ENCODE measurements around the gene DAPL1.

Gene DAPL1

DNA sequence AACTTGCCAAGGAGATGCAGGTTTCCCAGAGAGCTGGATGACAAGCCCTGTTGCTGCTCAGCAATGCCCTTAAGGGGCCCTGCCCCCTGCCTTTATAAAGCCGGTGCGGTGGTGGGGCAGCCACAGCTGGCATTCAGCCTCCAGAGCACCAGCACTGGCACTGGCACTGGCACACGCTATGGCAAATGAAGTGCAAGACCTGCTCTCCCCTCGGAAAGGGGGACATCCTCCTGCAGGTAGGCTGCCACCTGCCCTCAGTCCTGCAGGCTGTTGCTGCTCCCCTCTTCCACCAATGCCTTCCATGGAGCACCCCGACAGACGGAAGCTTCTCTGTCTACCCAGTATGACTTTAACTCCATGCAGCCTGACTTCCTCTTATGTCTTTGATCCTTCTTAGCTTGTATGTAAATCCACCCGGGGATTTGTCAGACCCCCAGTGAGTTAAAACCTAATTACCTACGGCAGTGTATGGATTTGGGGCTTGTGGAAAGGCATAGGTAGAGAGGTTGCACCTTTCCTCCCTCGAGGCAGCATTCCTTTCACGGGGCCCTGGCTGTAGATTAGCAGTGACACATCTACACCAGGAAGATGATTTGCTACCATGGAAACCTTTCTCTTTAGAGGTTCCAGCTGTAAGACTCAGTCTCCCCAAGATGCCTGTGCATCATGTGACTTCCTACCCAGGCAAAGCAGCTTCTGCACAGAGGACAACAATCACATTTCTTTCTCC is at the start of gene DAPL1:
DAPL1 (plus strand) TSS at position 123 of the 730 bp plus-strand sequence; CDS start at position 179, 56 bp downstream.
- H3K27me3 Mint-ChIP-seq (ENCODE audit: low read depth) = peaks cover 9% of the 10 kb centered on the region
- no peak within 1 kb of the TSS for H3K4me3 Mint-ChIP-seq
- no peaks in the 10 kb centered on the region for H3K9me3 Mint-ChIP-seq
- no peak within 1 kb of the TSS for H3K27ac Mint-ChIP-seq
- no peaks in the 10 kb centered on the region for H3K4me1 Mint-ChIP-seq (ENCODE audit: low read depth)
- no peaks in the 10 kb centered on the region for H3K36me3 Mint-ChIP-seq (ENCODE audit: low read depth)

DNA sequence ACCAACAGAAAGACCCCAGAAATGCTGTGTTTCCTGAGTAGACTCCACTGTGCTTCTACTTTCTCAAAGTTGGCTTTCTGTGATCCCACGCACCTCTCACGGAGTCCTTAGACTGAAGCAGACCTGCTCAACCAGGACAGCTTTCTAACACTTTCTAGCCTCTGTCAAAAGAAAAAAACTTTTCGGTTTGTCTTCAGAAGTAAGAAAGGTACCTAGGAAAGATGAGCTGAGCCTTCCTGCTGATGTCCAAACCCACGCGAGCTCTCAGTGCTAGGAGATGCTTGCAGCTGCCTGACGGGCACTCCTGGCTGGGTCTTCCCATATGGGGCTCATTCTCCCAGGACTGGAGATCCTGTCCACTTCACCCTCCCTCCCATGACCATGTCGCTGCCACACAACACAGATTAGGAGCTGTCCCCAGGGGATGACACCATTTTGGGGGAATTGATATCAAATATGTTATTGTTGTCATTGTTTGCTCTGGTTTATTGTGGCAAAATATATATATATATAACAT is 49.2 kb upstream of the DAPL1 start:
- Mint-ChIP-seq H3K36me3 (ENCODE audit: low read depth) (no peaks in the 10 kb centered on the region), H3K27ac (no peak overlapping the region), H3K4me1 (ENCODE audit: low read depth) (peaks cover 5% of the 10 kb centered on the region), H3K9me3 (no peaks in the 10 kb centered on the region), H3K4me3 (no peak overlapping the region), H3K27me3 (ENCODE audit: low read depth) (peaks cover 5% of the 10 kb centered on the region)

DNA sequence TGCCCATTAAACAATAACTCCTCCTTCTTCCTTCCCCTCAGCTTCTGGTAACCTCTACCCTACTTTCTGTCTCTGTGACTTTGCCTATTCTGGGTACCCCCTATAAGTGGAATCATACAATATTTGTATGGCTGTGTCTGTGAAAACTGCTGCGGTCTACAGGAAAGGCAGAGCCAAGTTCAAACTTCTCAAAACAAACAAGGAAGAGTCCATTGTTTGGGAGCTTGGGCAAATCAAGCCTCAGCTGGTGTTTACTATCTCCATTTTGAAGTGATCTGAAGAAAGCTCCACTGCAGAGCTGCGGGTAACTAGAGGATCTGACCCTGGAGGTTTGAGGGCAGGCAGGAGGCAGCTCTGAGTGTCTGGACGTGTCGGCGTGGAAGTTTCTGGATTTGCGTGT is 48.6 kb upstream of the DAPL1 start:
- peaks cover 5% of the 10 kb centered on the region for H3K4me1 Mint-ChIP-seq (ENCODE audit: low read depth)
- no peak overlapping the region for H3K4me3 Mint-ChIP-seq
- H3K36me3 Mint-ChIP-seq (ENCODE audit: low read depth) = no peaks in the 10 kb centered on the region
- H3K9me3 Mint-ChIP-seq = no peaks in the 10 kb centered on the region
- peaks cover 9% of the 10 kb centered on the region for H3K27me3 Mint-ChIP-seq (ENCODE audit: low read depth)
- H3K27ac Mint-ChIP-seq = no peak overlapping the region

DNA sequence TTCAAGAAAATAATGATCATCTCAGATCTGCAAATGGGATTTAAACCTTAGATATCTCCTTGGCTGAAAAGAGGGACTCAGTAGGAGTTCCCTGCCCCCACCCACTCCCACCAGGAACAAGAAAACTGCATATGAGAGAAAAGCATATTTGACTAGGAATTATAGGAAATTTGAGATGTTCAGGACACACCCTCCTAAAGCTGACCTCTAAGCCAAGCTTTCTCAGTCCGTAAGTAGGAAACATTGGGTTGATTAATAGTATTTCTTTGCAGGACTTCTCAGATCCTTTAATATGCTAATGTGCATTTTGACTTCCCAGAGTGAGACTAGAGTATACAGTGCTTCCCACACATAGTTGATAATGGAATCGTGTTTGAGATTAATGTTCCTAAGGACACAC is 47.8 kb upstream of the DAPL1 start:
- no peak overlapping the region for H3K4me3 Mint-ChIP-seq
- peaks cover 9% of the 10 kb centered on the region for H3K27me3 Mint-ChIP-seq (ENCODE audit: low read depth)
- no peaks in the 10 kb centered on the region for H3K36me3 Mint-ChIP-seq (ENCODE audit: low read depth)
- H3K4me1 Mint-ChIP-seq (ENCODE audit: low read depth) = peaks cover 5% of the 10 kb centered on the region
- H3K9me3 Mint-ChIP-seq = no peaks in the 10 kb centered on the region
- H3K27ac Mint-ChIP-seq = no peak overlapping the region

- H3K9me3 Mint-ChIP-seq = no peaks in the 10 kb centered on the region
- peaks cover under 1% of the 10 kb centered on the region for H3K4me1 Mint-ChIP-seq (ENCODE audit: low read depth)
- H3K36me3 Mint-ChIP-seq (ENCODE audit: low read depth) = no peaks in the 10 kb centered on the region
- no peak overlapping the region for H3K4me3 Mint-ChIP-seq
- H3K27ac Mint-ChIP-seq = no peak overlapping the region
- peaks cover 9% of the 10 kb centered on the region for H3K27me3 Mint-ChIP-seq (ENCODE audit: low read depth)
These were observed 46.1 kb upstream of the DAPL1 start for GRCh38 chr2:158748926-158749590.

GRCh38 chr2:158750458-158751125 is 44.5 kb upstream of the DAPL1 start:
- Mint-ChIP-seq H3K4me1 (ENCODE audit: low read depth) (no peaks in the 10 kb centered on the region), H3K36me3 (ENCODE audit: low read depth) (no peaks in the 10 kb centered on the region), H3K27ac (no peak overlapping the region), H3K27me3 (ENCODE audit: low read depth) (peaks cover 9% of the 10 kb centered on the region), H3K9me3 (no peaks in the 10 kb centered on the region), H3K4me3 (no peak overlapping the region)

GRCh38 chr2:158753641-158754611 is 41.2 kb upstream of the DAPL1 start:
- no peaks in the 10 kb centered on the region for H3K4me1 Mint-ChIP-seq (ENCODE audit: low read depth)

DNA sequence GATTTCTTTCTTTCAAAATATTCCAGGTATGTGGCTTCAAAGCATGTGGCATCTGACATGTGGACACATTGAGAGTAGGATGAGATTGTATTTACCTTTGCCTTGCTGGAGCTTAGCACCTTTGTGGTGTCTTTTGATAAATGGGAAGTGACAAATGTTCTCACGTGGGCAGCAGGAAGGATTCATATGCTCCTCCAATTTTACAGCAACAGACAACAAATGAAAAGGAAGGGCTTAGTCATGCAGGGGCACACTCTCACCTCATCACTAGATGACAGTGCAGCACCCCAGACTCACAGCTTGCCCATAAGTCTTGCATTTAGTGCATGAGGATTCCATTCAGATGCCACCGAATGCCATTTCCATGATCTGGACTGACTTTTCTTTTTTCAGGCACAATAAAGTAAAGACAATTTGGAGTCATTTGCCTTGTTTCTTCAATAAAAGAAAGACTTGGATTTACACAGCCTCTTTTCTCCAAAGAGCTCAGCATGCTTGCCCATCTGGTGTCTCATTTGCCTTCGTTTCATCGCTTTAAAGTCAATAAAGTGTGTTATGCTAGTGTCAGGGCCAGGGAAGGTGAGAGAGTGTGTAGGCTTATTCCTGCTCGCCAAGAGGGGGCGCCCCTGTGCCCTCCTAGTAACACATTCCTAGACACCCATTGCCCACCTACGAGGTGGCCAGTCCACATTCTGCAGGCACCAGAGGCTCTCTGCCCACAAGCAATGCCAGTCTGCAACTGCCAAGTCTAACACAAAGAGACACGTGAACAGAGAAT is 39.6 kb upstream of the DAPL1 start:
- H3K27me3 Mint-ChIP-seq (ENCODE audit: low read depth) = peaks cover 4% of the 10 kb centered on the region
- H3K4me1 Mint-ChIP-seq (ENCODE audit: low read depth) = no peaks in the 10 kb centered on the region
- no peak overlapping the region for H3K4me3 Mint-ChIP-seq
- no peaks in the 10 kb centered on the region for H3K9me3 Mint-ChIP-seq
- H3K36me3 Mint-ChIP-seq (ENCODE audit: low read depth) = no peaks in the 10 kb centered on the region
- no peak overlapping the region for H3K27ac Mint-ChIP-seq

More at GRCh38 chr2:158753641-158754611, 41.2 kb upstream of the DAPL1 start:
- Mint-ChIP-seq H3K27me3 (ENCODE audit: low read depth) (peaks cover 4% of the 10 kb centered on the region), H3K27ac (no peak overlapping the region), H3K9me3 (no peaks in the 10 kb centered on the region), H3K4me3 (no peak overlapping the region), H3K36me3 (ENCODE audit: low read depth) (no peaks in the 10 kb centered on the region)

DNA sequence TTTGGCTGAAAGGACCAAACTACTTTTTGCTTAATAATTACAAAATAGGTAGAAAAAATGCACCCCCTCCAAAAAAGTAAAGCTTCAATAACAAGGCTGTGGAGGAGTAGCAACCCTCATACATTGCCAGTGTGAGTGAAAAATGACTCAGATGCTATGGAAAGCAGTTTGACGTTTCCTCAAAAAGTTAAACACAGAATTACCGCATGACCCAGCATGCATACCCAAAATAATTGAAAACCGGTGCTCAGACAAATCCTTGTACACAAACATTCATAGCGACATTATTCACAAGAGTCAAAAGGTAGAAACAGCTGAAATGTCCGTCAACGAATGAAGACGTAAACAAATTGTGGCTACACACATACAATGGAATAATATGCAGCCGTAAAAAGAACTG is 38.8 kb upstream of the DAPL1 start:
- Mint-ChIP-seq H3K27ac (no peak overlapping the region), H3K27me3 (ENCODE audit: low read depth) (peaks cover under 1% of the 10 kb centered on the region), H3K4me1 (ENCODE audit: low read depth) (no peaks in the 10 kb centered on the region), H3K4me3 (no peak overlapping the region), H3K36me3 (ENCODE audit: low read depth) (no peaks in the 10 kb centered on the region), H3K9me3 (no peaks in the 10 kb centered on the region)

DNA sequence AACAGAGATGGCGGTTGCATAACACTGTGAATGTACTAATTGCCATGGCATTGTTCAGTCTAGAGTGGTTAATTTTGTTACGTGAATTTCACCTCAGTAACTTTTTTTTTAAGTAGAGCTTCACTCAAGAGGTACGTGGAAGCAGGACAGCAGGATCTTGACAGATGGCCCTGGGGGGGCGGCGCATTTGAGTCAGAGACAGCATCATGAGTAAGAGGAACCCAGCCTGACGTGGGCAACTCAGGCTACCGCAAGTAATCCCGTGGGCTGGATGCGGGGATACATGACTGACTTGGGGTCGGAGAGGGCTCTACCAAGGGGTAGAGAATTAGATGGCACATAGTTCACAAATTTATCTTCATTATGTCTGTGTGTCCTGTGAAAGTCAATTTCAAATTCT is 38.1 kb upstream of the DAPL1 start:
- Mint-ChIP-seq H3K4me1 (ENCODE audit: low read depth) (no peaks in the 10 kb centered on the region), H3K36me3 (ENCODE audit: low read depth) (no peaks in the 10 kb centered on the region), H3K27me3 (ENCODE audit: low read depth) (no peaks in the 10 kb centered on the region), H3K9me3 (no peaks in the 10 kb centered on the region), H3K27ac (no peak overlapping the region), H3K4me3 (no peak overlapping the region)

DNA sequence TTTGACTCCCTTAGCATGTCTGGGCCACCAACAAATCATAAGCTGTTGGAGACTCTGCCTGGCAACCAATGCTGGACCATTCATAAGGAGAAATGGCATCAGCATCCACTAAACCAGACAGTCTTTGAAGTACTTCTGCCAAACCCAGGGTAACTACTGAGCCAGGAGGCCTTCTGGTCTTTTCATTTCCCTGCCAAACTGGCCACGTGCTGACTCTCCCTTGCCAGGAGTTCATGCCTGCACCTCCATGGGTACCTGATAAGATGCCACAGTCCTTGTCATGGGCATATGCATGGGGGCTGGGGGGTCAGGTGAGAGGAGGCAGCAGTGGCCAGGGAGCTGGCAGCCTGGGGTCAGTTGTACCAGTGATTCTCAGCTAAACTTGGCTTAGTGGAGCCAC is 34.2 kb upstream of the DAPL1 start:
- no peak overlapping the region for H3K27ac Mint-ChIP-seq
- no peaks in the 10 kb centered on the region for H3K36me3 Mint-ChIP-seq (ENCODE audit: low read depth)
- no peaks in the 10 kb centered on the region for H3K27me3 Mint-ChIP-seq (ENCODE audit: low read depth)
- H3K9me3 Mint-ChIP-seq = no peaks in the 10 kb centered on the region
- H3K4me1 Mint-ChIP-seq (ENCODE audit: low read depth) = no peaks in the 10 kb centered on the region
- no peak overlapping the region for H3K4me3 Mint-ChIP-seq

- H3K36me3 Mint-ChIP-seq (ENCODE audit: low read depth) = no peaks in the 10 kb centered on the region
- H3K9me3 Mint-ChIP-seq = no peaks in the 10 kb centered on the region
- H3K4me1 Mint-ChIP-seq (ENCODE audit: low read depth) = no peaks in the 10 kb centered on the region
- no peak overlapping the region for H3K27ac Mint-ChIP-seq
- H3K4me3 Mint-ChIP-seq = no peak overlapping the region
- no peaks in the 10 kb centered on the region for H3K27me3 Mint-ChIP-seq (ENCODE audit: low read depth)
These were observed 33.5 kb upstream of the DAPL1 start for GRCh38 chr2:158761621-158762020.

- H3K27me3 Mint-ChIP-seq (ENCODE audit: low read depth) = no peaks in the 10 kb centered on the region
- no peaks in the 10 kb centered on the region for H3K4me1 Mint-ChIP-seq (ENCODE audit: low read depth)
- H3K27ac Mint-ChIP-seq = no peak overlapping the region
- no peak overlapping the region for H3K4me3 Mint-ChIP-seq
- no peaks in the 10 kb centered on the region for H3K9me3 Mint-ChIP-seq
- H3K36me3 Mint-ChIP-seq (ENCODE audit: low read depth) = no peaks in the 10 kb centered on the region
These were observed 32.8 kb upstream of the DAPL1 start for GRCh38 chr2:158762336-158762735.

Data from T-helper 1 cell treated with Interleukin-12 subunit alpha and Interleukin-12 subunit beta and Interleukin-4 antibody, amounts not matched to agents 30 μg/mL and 1 μg/mL, for 36 hours (primary cell).